Measurements from ENCODE around the gene OSBPL9.
"Not testable (repeated sequence)": the region's sequence is repeated elsewhere in the genome, so short reads cannot be mapped to it uniquely, and the experiment has no call there.

OSBPL9 gene

GRCh38 chr1:51667561-51667960, 50.7 kb downstream of the OSBPL9 start:
- no peak for DNase-seq

- DNase-seq, result no peak
These were observed 52.4 kb downstream of the OSBPL9 start for GRCh38 chr1:51669272-51669671.

- no peak for DNase-seq
These were observed 52.9 kb downstream of the OSBPL9 start for GRCh38 chr1:51669816-51670215.

GRCh38 chr1:51671527-51672325, 54.8 kb downstream of the OSBPL9 start:
- no peak for DNase-seq

GRCh38 chr1:51673279-51673678, 56.4 kb downstream of the OSBPL9 start:
- DNase-seq, result no peak

GRCh38 chr1:51675177-51675780, 58.4 kb downstream of the OSBPL9 start:
- DNase-seq, result no peak

- DNase-seq, result no peak
These were observed 62.5 kb downstream of the OSBPL9 start for GRCh38 chr1:51679435-51679834.

GRCh38 chr1:51684776-51685175, 67.9 kb downstream of the OSBPL9 start:
- no peak for DNase-seq

- DNase-seq, result no peak
These were observed 69.6 kb downstream of the OSBPL9 start for GRCh38 chr1:51686450-51686849.

- no peak for DNase-seq
These were observed 72.2 kb downstream of the OSBPL9 start for GRCh38 chr1:51689075-51689440.

- no peak for DNase-seq
These were observed 72.8 kb downstream of the OSBPL9 start for GRCh38 chr1:51689643-51690042.

GRCh38 chr1:51690285-51690961, 73.5 kb downstream of the OSBPL9 start:
- no peak for DNase-seq

- no peak for DNase-seq
These were observed 75.0 kb downstream of the OSBPL9 start for GRCh38 chr1:51691920-51692319.

- DNase-seq, result no peak
These were observed 76.7 kb downstream of the OSBPL9 start for GRCh38 chr1:51693419-51694155.

- no peak for DNase-seq
These were observed 80.3 kb downstream of the OSBPL9 start for GRCh38 chr1:51697166-51697565.

- no peak for DNase-seq
These were observed 82.5 kb downstream of the OSBPL9 start for GRCh38 chr1:51699391-51699790.

GRCh38 chr1:51701782-51702181, 84.9 kb downstream of the OSBPL9 start:
- not testable (repeated sequence) for DNase-seq

GRCh38 chr1:51702220-51702619, 85.3 kb downstream of the OSBPL9 start:
- not testable (repeated sequence) for DNase-seq

- no peak for DNase-seq
These were observed 88.1 kb downstream of the OSBPL9 start for GRCh38 chr1:51705035-51705434.

GRCh38 chr1:51708911-51709760, 92.2 kb downstream of the OSBPL9 start:
- no peak for DNase-seq

GRCh38 chr1:51709951-51710350, 93.1 kb downstream of the OSBPL9 start:
- no peak for DNase-seq

GRCh38 chr1:51712590-51712989, 95.7 kb downstream of the OSBPL9 start:
- DNase-seq, result no peak

All from T-helper 1 cell (primary cell).